GM10248 (cell line): ENCODE measurements around the gene SHROOM3.
A peak's percentile ranks its signal among the peaks of the same experiment; 100 is the strongest.

Experiments used
- CTCF ChIA-PET: fragments of 300-600 bp; sonication (Branson Sonifier 250); formaldehyde crosslinking; extraction: SDS; loops from one replicate; lab custom pipeline; 2021; ENCODE audit warnings: antibody characterized with exemption; lab: Yijun Ruan, JAX
- POLR2A ChIA-PET: fragments of 350-650 bp; sonication (Branson Sonifier 250); formaldehyde crosslinking; extraction: SDS; loops from one replicate; lab custom pipeline; 2020; ENCODE audit warnings: antibody characterized with exemption; lab: Yijun Ruan, JAX
- DNase-seq: peaks from one replicate; pipeline ENCODE4 v3.0.0; 2012; ENCODE audit errors: extremely low spot score
- CTCF ChIP-seq: IDR thresholded peaks from 2 replicates; pipeline ENCODE4 v1.5.1; 2012; ENCODE audit warnings: mild to moderate bottlenecking, low read depth; ENCODE audit errors: extremely low read depth, missing control alignments, control extremely low read depth

The SHROOM3 gene

GRCh38 chr4:76736414-76736813, 301.4 kb downstream of the SHROOM3 start:
- ChIA-PET CTCF (interaction anchor here (1.0 kb wide), 1 partner anchor 14 kb away, joined by 3 read pairs; no protein-coding TSS in a partner anchor), POLR2A (no interaction called here)
- no peak for DNase-seq
- no peak for TF ChIP-seq CTCF

- CTCF ChIA-PET = interaction anchor here (1.3 to 1.8 kb wide), 5 partner anchors 8 to 139 kb away, joined by 3 to 6 read pairs (median 5); no protein-coding TSS in a partner anchor
- POLR2A ChIA-PET = no interaction called here
- TF ChIP-seq CTCF = no peak
- DNase-seq = no peak
Observed at GRCh38 chr4:76737180-76737579, 302.2 kb downstream of the SHROOM3 start.

- CTCF ChIA-PET = interaction anchor here (0.8 to 1.8 kb wide), 9 partner anchors 9 to 226 kb away, joined by 3 to 6 read pairs (median 3); no protein-coding TSS in a partner anchor
- DNase-seq = no peak
- no peak for TF ChIP-seq CTCF
- POLR2A ChIA-PET = no interaction called here
Observed at GRCh38 chr4:76737771-76738085, 302.7 kb downstream of the SHROOM3 start.

- peak; percentile 28 for DNase-seq
- ChIA-PET POLR2A (no interaction called here), CTCF (interaction anchor here (0.8 to 1.8 kb wide), 9 partner anchors 9 to 227 kb away, joined by 3 to 6 read pairs (median 3); no protein-coding TSS in a partner anchor)
- TF ChIP-seq CTCF = no peak
Observed at GRCh38 chr4:76738086-76738931, 303.3 kb downstream of the SHROOM3 start.

- POLR2A ChIA-PET = no interaction called here
- CTCF ChIA-PET = no interaction called here
- DNase-seq = no peak
- no peak for TF ChIP-seq CTCF
Observed at GRCh38 chr4:76740192-76740591, 305.2 kb downstream of the SHROOM3 start.

- ChIA-PET CTCF (interaction anchor here (2.9 kb wide), 1 partner anchor 12 kb away, joined by 9 read pairs; no protein-coding TSS in a partner anchor), POLR2A (no interaction called here)
- no peak for TF ChIP-seq CTCF
- DNase-seq = no peak
Observed at GRCh38 chr4:76740866-76741662, 306.0 kb downstream of the SHROOM3 start.
